IMR-90 (cell line): ENCODE data around the gene PARVG.

Source experiments
- POLR2A ChIP-seq: IDR thresholded peaks from 2 replicates; pipeline ENCODE4 v1.6.1; 2012; ENCODE audit warnings: mild to moderate bottlenecking, low read depth, low read length
- RAD21 ChIP-seq: IDR thresholded peaks from 2 replicates; pipeline ENCODE4 v1.6.1; 2012; ENCODE audit warnings: low read length, improper control_type of control experiment
- TF ChIP-seq, protein P1 (sequence below): conservative IDR thresholded peaks from 2 replicates; pipeline ENCODE4 v1.5.1; 2012; ENCODE audit warnings: mild to moderate bottlenecking, low read depth, low read length, improper control_type of control experiment

DNA sequence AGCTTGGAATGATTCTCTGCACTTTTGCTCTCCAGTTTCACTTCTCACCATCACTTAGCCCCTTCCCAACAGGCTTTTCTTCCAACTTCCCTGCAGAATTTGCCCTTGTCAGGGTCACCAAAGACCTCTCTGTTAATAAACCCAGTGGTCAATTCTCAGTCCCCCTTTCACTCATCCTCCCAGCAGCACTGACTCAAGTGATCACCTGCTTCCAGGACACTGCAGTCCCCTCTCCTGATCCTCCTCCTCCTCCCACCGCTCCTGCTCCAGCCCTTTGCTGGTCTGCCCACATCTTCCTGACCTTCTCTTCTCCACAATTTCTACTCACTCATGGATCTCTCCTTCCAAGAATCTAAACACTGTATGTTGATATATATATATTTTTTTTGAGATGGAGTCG lies 74.1 kb downstream of the PARVG start:
- TF ChIP-seq RAD21 (no peak), POLR2A (no peak)
- TF ChIP-seq, protein P1, sequence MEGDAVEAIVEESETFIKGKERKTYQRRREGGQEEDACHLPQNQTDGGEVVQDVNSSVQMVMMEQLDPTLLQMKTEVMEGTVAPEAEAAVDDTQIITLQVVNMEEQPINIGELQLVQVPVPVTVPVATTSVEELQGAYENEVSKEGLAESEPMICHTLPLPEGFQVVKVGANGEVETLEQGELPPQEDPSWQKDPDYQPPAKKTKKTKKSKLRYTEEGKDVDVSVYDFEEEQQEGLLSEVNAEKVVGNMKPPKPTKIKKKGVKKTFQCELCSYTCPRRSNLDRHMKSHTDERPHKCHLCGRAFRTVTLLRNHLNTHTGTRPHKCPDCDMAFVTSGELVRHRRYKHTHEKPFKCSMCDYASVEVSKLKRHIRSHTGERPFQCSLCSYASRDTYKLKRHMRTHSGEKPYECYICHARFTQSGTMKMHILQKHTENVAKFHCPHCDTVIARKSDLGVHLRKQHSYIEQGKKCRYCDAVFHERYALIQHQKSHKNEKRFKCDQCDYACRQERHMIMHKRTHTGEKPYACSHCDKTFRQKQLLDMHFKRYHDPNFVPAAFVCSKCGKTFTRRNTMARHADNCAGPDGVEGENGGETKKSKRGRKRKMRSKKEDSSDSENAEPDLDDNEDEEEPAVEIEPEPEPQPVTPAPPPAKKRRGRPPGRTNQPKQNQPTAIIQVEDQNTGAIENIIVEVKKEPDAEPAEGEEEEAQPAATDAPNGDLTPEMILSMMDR = no peak
